Subcutaneous abdominal adipose tissue (tissue), 5 donors: Measurements from ENCODE around the gene NBAS.

ENCODE experiments used
- H3K27ac ChIP-seq: one replicate; pipeline ENCODE4 v1.7.0; 2013; ENCODE audit warnings: low read depth, mild to moderate bottlenecking, inconsistent platforms, low read length, moderate library complexity
- H3K27me3 ChIP-seq, 5 donors: one replicate each; pipeline ENCODE4 v1.7.0; 2013; ENCODE audit warnings: low read length in 5 of 5, inconsistent platforms in 1 of 5; ENCODE audit not compliant: control insufficient read depth in 5 of 5, insufficient read depth in 4 of 5
- H3K36me3 ChIP-seq, 5 donors: one replicate each; pipeline ENCODE4 v1.7.0; 2013; ENCODE audit warnings: low read length in 5 of 5; ENCODE audit not compliant: control insufficient read depth in 5 of 5, insufficient read depth in 5 of 5
- H3K4me1 ChIP-seq, 5 donors: one replicate each; pipeline ENCODE4 v1.7.0; 2013; ENCODE audit warnings: low read length in 5 of 5, mild to moderate bottlenecking in 3 of 5, moderate library complexity in 1 of 5; ENCODE audit not compliant: control insufficient read depth in 5 of 5, insufficient read depth in 5 of 5
- H3K4me3 ChIP-seq, 5 donors: one replicate each; pipeline ENCODE4 v1.7.0; 2013; ENCODE audit warnings: low read length in 5 of 5, low read depth in 1 of 5
- H3K9ac ChIP-seq, 5 donors: one replicate each; pipeline ENCODE4 v1.7.0; 2013; ENCODE audit warnings: low read length in 5 of 5, mild to moderate bottlenecking in 4 of 5, moderate library complexity in 3 of 5
- H3K9me3 ChIP-seq, 5 donors: one replicate each; pipeline ENCODE4 v1.7.0; 2013; ENCODE audit warnings: low read length in 5 of 5; ENCODE audit not compliant: control insufficient read depth in 5 of 5
- donor health status: healthy.
- donor health status: healthy.
- donor health status: healthy.
- donor health status: healthy.
- donor health status: healthy.

Gene NBAS

DNA sequence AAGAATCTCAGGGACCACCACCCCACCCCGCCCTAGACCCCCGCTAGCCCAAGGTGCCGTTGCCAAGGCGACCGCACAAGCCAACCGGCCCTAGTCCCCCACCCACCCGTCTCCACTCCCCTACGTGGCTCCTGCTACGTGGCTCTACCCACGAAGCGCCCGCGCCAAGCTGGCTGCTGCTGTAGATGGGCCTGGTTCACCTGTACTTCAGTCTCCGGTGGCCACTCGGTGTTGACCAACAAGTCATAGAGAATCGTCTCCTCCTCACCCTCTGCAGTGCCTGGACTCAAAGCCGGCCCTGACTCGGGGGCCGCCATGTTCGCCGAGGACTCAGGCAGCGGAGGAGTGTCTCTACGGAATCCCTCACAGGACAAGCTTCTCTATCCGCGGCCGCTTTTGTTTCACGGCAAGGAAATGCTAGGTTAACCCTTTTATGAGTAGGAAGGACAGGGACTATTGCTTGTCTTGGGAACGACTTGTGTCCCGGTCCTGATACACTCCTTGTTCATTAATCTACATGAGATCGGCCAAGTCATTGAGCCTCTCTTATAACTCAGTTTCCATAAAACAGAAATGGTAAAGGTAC, at the start of gene NBAS:
NBAS (minus strand) TSS at position 347 of the 586 bp plus-strand sequence; CDS start at position 317, 30 bp downstream.
- peaks cover 0 to under 1% (median 0%) of the 10 kb centered on the region in 5 donors for H3K36me3 ChIP-seq
- peak within 1 kb of the TSS; percentile 92 to 99 (median 96) for H3K9ac ChIP-seq
- H3K4me3 ChIP-seq: peak within 1 kb of the TSS; percentile 91 to 100 (median 97)

DNA sequence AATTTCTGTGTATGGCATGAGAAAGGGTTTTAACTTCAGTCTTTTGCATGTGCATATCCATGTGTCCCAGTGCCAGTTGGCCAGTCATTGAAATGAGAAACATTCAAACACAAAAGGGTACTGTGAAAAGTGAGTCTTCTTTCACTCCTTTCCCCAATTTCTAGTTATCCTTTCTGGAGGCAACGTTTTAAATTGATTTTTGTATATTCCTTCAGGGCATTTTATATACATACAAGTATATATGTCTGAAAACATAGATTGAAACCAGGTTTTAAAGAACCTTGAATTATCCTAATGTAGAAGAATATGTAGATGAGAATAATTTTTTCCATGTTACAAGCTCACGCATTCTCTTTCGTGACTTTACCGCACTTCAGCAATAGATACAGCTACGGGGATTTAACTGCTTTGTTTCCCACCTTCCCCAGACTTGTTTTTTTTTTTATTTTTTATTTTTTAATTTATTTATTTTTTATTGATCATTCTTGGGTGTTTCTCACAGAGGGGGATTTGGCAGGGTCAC, 49.4 kb upstream of the NBAS start:
- H3K27ac ChIP-seq: no peak overlapping the region
- H3K9me3 ChIP-seq: no peaks in the 10 kb centered on the region
- peaks cover 44 to 55% (median 53%) of the 10 kb centered on the region in 5 donors for H3K36me3 ChIP-seq
- H3K9ac ChIP-seq: no peak overlapping the region
- H3K4me3 ChIP-seq: no peak overlapping the region
- H3K27me3 ChIP-seq: no peaks in the 10 kb centered on the region
- peaks cover 0 to 8% (median 0%) of the 10 kb centered on the region in 5 donors for H3K4me1 ChIP-seq

More for the DNA sequence above, at the start of gene NBAS:
- peaks cover 4 to 22% (median 19%) of the 10 kb centered on the region in 5 donors for H3K4me1 ChIP-seq
- peak within 1 kb of the TSS; percentile 59 for H3K27ac ChIP-seq
- no peaks in the 10 kb centered on the region for H3K9me3 ChIP-seq
- H3K27me3 ChIP-seq: no peaks in the 10 kb centered on the region

DNA sequence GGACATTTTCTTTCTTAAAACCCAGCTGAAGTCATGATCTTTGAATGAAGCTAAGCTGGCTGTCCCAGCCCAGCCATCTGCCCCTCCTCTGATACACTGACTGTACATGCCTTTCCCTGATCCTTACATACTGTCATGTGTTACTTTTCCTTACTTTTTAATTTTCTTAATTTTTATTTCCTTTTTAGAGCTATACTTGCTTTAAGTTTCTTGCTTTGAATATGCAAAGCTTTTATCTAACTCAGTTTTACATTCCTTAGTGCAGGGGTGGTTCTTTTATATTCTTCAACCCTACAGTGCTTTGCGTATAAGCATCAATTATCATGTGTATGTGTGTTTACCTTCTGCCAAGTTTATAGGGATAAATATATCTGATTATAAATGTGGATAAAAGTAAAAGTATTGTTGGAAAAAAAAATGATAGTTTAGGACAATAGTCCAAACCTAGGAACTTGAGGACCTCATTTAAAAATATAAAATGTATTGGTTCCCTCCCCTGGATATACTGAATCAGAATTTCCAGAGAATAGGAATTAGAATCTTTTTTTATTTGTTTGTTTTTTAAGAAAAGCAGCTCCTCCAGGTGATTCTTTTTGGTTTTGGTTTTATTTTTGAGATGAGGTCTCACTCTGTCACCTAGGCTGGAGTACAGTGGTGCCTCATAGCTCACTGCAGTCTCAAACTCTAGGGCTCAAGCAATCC, 48.4 kb upstream of the NBAS start:
- no peaks in the 10 kb centered on the region for H3K27me3 ChIP-seq
- no peaks in the 10 kb centered on the region for H3K9me3 ChIP-seq
- H3K36me3 ChIP-seq: peaks cover 49 to 65% (median 63%) of the 10 kb centered on the region in 5 donors

DNA sequence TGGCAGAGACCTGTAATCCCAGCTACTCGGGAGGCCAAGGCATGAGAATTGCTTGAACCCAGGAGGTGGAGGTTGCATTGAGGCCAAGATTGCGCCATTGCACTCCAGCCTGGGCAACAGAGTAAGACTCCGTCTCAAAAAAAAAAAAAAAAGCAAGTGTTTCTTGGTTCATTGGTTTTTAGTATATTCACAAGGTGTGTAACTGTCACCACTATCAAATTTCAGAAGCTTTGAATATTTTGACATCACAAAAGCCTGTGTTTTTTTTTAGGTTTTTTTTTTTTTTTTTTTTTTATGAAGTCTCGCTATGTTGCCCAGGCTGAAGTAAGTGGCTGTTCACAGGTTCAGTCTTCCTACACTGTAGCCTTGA, 47.2 kb upstream of the NBAS start:
- H3K9ac ChIP-seq: no peak overlapping the region
- no peak overlapping the region for H3K4me3 ChIP-seq
- H3K36me3 ChIP-seq: peaks cover 57 to 72% (median 67%) of the 10 kb centered on the region in 5 donors
- no peaks in the 10 kb centered on the region for H3K9me3 ChIP-seq
- no peak overlapping the region for H3K27ac ChIP-seq
- no peaks in the 10 kb centered on the region for H3K4me1 ChIP-seq
- no peaks in the 10 kb centered on the region for H3K27me3 ChIP-seq

More for the DNA sequence above, 48.4 kb upstream of the NBAS start:
- H3K9ac ChIP-seq: no peak overlapping the region
- no peak overlapping the region for H3K4me3 ChIP-seq
- no peaks in the 10 kb centered on the region for H3K4me1 ChIP-seq
- no peak overlapping the region for H3K27ac ChIP-seq

DNA sequence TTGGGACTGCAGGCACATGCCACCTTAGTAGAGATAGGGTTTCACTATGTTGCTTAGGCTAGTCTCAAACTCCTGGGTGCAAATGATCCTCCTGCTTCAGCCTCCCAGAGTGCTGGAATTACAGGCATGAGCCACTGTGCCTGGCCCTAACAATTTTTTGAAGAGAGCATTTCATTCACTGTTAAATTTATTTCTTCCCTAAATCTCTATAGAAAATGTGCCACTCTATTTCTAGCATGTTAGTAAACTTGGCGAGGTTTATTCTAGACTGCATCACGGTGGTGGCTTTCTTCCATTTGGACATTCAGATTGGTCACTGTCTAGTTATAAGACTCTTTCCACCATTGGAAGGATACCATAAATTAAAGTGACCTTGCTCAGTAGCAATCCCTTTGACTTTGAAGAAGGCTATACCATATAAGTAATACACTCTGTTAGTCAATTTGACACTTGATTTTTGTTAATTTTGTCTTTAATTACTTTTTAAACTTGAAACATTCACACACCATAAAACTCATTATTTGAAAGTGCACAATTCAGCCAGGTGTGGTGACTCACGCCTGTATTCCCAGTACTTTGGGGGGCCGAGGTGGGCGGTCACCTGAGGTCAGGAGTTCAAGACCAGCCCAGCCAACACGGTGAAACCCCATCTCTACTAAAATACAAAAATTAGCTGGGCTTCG, 46.7 kb upstream of the NBAS start:
- H3K27me3 ChIP-seq: no peaks in the 10 kb centered on the region
- no peak overlapping the region for H3K4me3 ChIP-seq
- H3K9ac ChIP-seq: no peak overlapping the region
- H3K4me1 ChIP-seq: no peaks in the 10 kb centered on the region
- H3K27ac ChIP-seq: no peak overlapping the region
- no peaks in the 10 kb centered on the region for H3K9me3 ChIP-seq
- peaks cover 58 to 75% (median 68%) of the 10 kb centered on the region in 5 donors for H3K36me3 ChIP-seq

DNA sequence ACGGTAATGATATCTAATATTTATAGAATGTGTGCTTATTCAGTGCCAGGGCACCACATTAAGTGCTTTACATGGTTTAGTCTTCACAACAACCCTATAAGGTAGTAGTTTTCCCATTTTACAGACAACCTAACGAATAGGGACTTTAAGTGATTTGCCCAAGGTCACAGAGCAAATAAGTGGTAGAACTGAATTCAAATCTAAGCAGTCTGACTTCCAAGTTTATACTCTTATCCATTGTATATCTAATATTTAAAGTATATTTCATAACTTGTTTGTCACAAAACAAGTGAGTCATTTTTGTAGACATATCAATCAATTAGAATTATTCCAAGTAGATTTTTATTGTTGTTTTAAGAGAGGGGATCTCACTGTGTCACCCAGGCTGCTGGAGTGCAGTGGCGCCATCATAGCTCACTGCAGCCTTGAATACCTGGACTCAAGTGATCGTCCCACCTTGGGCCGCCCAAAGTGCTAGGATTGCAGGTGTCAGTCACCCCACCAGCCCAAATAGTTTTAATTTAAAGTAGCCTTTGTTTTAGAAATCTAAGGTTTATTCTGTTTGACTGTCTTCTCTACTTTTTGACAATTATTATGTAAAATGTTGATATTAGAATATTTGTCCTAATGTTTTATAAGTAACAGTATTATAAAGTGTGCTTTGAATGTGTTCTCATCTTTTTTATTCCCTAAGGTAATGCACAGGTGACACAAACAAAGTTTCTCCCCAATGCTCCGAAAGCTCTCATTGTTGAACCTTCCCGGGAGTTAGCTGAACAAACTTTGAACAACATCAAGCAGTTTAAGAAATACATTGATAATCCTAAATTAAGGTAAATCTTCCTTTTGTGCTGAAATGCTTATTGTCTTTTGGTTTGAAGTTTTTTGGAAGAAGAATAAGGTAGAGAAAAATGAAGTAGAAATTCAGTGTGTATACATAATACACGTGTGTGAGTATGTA, 45.6 kb upstream of the NBAS start:
- Histone ChIP-seq H3K27ac (no peak overlapping the region), H3K4me1 (no peaks in the 10 kb centered on the region), H3K27me3 (no peaks in the 10 kb centered on the region), H3K9me3 (no peaks in the 10 kb centered on the region), H3K9ac (no peak overlapping the region), H3K36me3 (peaks cover 66 to 86% (median 79%) of the 10 kb centered on the region in 5 donors), H3K4me3 (no peak overlapping the region)

DNA sequence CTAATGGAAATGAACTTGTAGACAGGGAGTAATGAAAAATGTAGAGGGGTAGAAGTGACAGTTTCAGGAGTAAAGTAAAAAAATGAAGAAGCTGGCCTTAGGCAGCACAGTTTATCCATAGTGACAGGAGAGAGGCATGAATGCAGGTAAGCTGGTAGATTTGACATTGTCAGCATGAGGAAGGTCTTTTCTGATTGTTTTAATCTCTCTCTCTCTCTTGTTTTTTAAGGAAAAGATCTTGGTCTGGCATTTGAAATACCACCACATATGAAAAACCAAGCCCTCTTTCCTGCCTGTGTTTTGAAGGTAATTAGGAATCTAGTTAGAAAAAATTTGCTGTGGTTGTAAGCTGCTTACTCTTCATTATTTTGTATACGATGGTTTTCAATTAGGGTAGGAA, 44.6 kb upstream of the NBAS start:
- Histone ChIP-seq H3K36me3 (peaks cover 76 to 96% (median 89%) of the 10 kb centered on the region in 5 donors), H3K27ac (no peak overlapping the region), H3K4me1 (no peaks in the 10 kb centered on the region), H3K9me3 (no peaks in the 10 kb centered on the region), H3K4me3 (no peak overlapping the region), H3K27me3 (no peaks in the 10 kb centered on the region), H3K9ac (no peak overlapping the region)

DNA sequence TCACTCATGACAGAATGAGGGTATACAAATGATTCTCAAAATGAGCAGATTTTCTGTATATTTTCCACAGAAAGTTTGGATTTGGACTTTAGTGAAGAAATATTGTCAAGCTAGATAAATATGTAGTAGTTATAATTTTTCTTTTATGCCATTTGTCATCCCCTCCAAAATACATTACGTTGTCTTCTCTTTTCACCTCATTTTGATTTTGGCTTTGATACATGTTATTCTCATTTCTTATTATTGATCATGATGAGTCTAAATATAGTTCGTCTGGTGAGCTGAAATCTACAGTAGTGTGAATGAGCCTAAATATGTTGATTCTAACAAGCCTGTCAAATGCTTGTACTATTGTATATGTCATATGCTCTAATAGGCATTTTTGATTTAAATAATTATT, 42.8 kb upstream of the NBAS start:
- no peak overlapping the region for H3K4me3 ChIP-seq
- H3K9me3 ChIP-seq: no peaks in the 10 kb centered on the region
- peaks cover 77 to 96% (median 94%) of the 10 kb centered on the region in 5 donors for H3K36me3 ChIP-seq
- H3K27me3 ChIP-seq: no peaks in the 10 kb centered on the region
- no peak overlapping the region for H3K9ac ChIP-seq
- H3K4me1 ChIP-seq: no peaks in the 10 kb centered on the region
- H3K27ac ChIP-seq: no peak overlapping the region

DNA sequence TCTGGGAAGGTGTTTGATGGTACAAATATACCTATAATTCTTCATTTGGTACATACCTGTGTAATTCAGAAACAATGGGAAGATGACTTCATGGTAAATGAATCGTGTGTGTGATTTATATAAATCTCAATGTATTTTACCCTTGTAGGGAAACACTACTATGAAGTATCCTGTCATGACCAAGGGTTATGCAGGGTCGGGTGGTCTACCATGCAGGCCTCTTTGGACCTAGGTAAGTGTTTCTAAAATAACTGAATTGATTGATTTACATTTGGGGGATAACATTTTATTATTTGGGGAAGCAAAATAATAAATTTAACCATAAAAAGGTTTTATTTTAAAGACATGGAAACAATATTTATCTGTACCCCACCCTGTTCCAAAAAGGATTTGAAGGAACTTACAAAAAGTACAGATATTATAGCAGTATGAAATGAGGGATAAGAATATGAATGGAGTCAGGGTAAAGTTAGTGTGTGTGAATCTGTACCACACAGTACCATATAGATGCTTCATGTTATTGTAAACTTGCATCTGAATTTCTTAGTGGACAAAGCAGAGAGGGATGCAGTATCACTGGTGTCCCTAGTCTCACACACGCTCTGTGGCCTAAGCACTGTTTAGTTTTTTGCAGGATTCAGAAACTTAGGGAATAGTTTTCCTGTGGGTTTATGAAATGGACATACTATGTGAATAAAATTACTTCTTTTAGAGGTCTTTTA, 42.1 kb upstream of the NBAS start:
- no peak overlapping the region for H3K9ac ChIP-seq
- no peaks in the 10 kb centered on the region for H3K4me1 ChIP-seq
- H3K4me3 ChIP-seq: no peak overlapping the region
- H3K36me3 ChIP-seq: peaks cover 82 to 95% (median 93%) of the 10 kb centered on the region in 5 donors
- no peaks in the 10 kb centered on the region for H3K9me3 ChIP-seq
- H3K27ac ChIP-seq: no peak overlapping the region
- H3K27me3 ChIP-seq: no peaks in the 10 kb centered on the region
